H1 (cell line): ENCODE data around the gene ATP2A3. TPM values are rescaled to one million over a fixed set of nuclear protein-coding genes. Genes with fewer than 3 reads are reported as not detected.
A peak's percentile ranks its signal among the peaks of the same experiment; 100 is the strongest.

ENCODE experiments used
- ASH2L ChIP-seq: fragments of 200-600, 300-600 bp; sonication (generic); IDR thresholded peaks from one replicate; pipeline ENCODE4 v1.7.1; 2017; ENCODE audit warnings: low read length
- ATF3 ChIP-seq: IDR thresholded peaks from 2 replicates; pipeline ENCODE4 v1.6.1; 2011; ENCODE audit warnings: low read depth, mild to moderate bottlenecking, low read length; ENCODE audit not compliant: insufficient read depth
- CBX5 ChIP-seq: fragments of 300-800, 300-1000 bp; sonication (generic); IDR thresholded peaks from 2 replicates; pipeline ENCODE4 v1.7.1; 2016; ENCODE audit warnings: antibody characterized with exemption, low read length, low read depth
- CHD1 ChIP-seq: IDR thresholded peaks from 2 replicates; pipeline ENCODE4 v1.6.1; 2012; ENCODE audit warnings: low read depth, low read length, improper control_type of control experiment
- CTCF ChIP-seq, 3 experiments: IDR thresholded peaks; 1 replicate in 2 of 3; 2 replicates in 1 of 3; pipeline versions ENCODE4 v1.5.1 to v1.6.1; 2011; ENCODE audit warnings: low read length in 3 of 3, mild to moderate bottlenecking in 3 of 3, inconsistent platforms in 2 of 3, low read depth in 1 of 3, moderate library complexity in 1 of 3; ENCODE audit not compliant: insufficient read depth in 1 of 3; ENCODE audit errors: control extremely low read depth in 1 of 3
- EP300 ChIP-seq, 2 experiments: IDR thresholded peaks; 1 replicate in 1 of 2; 2 replicates in 1 of 2; pipeline ENCODE4 v1.6.1; 2011 to 2012; ENCODE audit warnings: low read depth in 2 of 2, low read length in 2 of 2, mild to moderate bottlenecking in 2 of 2, borderline replicate concordance in 1 of 2, inconsistent platforms in 1 of 2, moderate library complexity in 1 of 2
- HDAC6 ChIP-seq: IDR thresholded peaks from one replicate; pipeline ENCODE4 v1.7.1; 2012; ENCODE audit warnings: low read depth, mild to moderate bottlenecking, inconsistent platforms, low read length, moderate library complexity
- KDM4A ChIP-seq: IDR thresholded peaks from one replicate; pipeline ENCODE4 v1.7.1; 2012; ENCODE audit warnings: low read depth, mild to moderate bottlenecking, moderate library complexity, low read length, inconsistent platforms; ENCODE audit not compliant: severe bottlenecking
- MAFK ChIP-seq: IDR thresholded peaks from 2 replicates; pipeline ENCODE4 v1.6.1; 2012; ENCODE audit warnings: low read depth, mild to moderate bottlenecking, improper control_type of control experiment, low read length
- MAX ChIP-seq: IDR thresholded peaks from 2 replicates; pipeline ENCODE4 v1.6.1; 2012; ENCODE audit warnings: inconsistent platforms
- PHF8 ChIP-seq: fragments of 200-600 bp; sonication (generic); conservative IDR thresholded peaks from 2 replicates; pipeline ENCODE4 v1.7.1; 2012; ENCODE audit warnings: low read depth, mild to moderate bottlenecking, inconsistent platforms, low read length, moderate library complexity
- POLR2A ChIP-seq, 2 experiments: IDR thresholded peaks; 1 replicate in 1 of 2; 2 replicates in 1 of 2; pipeline ENCODE4 v1.6.1; 2011; ENCODE audit warnings: low read depth in 2 of 2, low read length in 2 of 2, mild to moderate bottlenecking in 2 of 2; ENCODE audit errors: control extremely low read depth in 1 of 2
- RAD21 ChIP-seq, 2 experiments: IDR thresholded peaks in 1 of 2; conservative IDR thresholded peaks in 1 of 2; 2 replicates each; pipeline ENCODE4 v1.6.1; 2011; ENCODE audit warnings: low read depth in 2 of 2, low read length in 2 of 2, improper control_type of control experiment in 1 of 2, inconsistent platforms in 1 of 2, mild to moderate bottlenecking in 1 of 2, moderate library complexity in 1 of 2
- RXRA ChIP-seq: IDR thresholded peaks from 2 replicates; pipeline ENCODE4 v1.6.1; 2011; ENCODE audit warnings: low read depth, mild to moderate bottlenecking, low read length, moderate library complexity; ENCODE audit not compliant: insufficient read depth
- SIX5 ChIP-seq: IDR thresholded peaks from 2 replicates; pipeline ENCODE4 v1.6.1; 2011; ENCODE audit warnings: mild to moderate bottlenecking, low read depth, low read length
- SP1 ChIP-seq: IDR thresholded peaks from 2 replicates; pipeline ENCODE4 v1.6.1; 2011; ENCODE audit warnings: low read depth, low read length
- SRF ChIP-seq: IDR thresholded peaks from 2 replicates; pipeline ENCODE4 v1.6.1; 2011; ENCODE audit warnings: mild to moderate bottlenecking, low read depth, low read length, moderate library complexity
- SUZ12 ChIP-seq: fragments of 200-600 bp; sonication (generic); IDR thresholded peaks from 2 replicates; pipeline ENCODE4 v1.6.1; 2012; ENCODE audit warnings: mild to moderate bottlenecking, inconsistent platforms, low read length, moderate library complexity, mixed read lengths
- TAF1 ChIP-seq: IDR thresholded peaks from 2 replicates; pipeline ENCODE4 v1.6.1; 2011; ENCODE audit warnings: mild to moderate bottlenecking, low read depth, low read length
- TBP ChIP-seq: IDR thresholded peaks from 2 replicates; pipeline ENCODE4 v1.6.1; 2011; ENCODE audit warnings: low read depth, low read length, improper control_type of control experiment
- TEAD4 ChIP-seq: IDR thresholded peaks from 2 replicates; pipeline ENCODE4 v1.6.1; 2012; ENCODE audit warnings: low read depth, low read length, inconsistent platforms, mixed read lengths
- polyA plus RNA-seq, 7 experiments: library from polyadenylated mRNA; depleted of rRNA in 3 of 7; stranded (reverse) in 5 of 7; unstranded in 2 of 7; fragments of >200 nt in 5 of 7; fragments of 200-250 nt in 2 of 7; gene quantifications; 1 replicate in 5 of 7; 2 replicates in 1 of 7; 4 replicates in 1 of 7; pipeline versions ENCODE4 v1.2.1 to v1.2.3, GENCODE V29; 2011 to 2013; ENCODE audit warnings: missing spikeins in 2 of 7, mixed read lengths in 2 of 7
- total RNA-seq: library from RNA; stranded (reverse); fragmentation: NEBNext Ultra II Directional; extraction: Animal tissue kit (Norgen Biotek cat#: 25700); gene quantifications from 2 replicates; pipeline ENCODE4 v1.2.1, GENCODE V29; 2021

The ATP2A3 gene
- total and polyA plus RNA-seq, 2 of the 8 experiments (the other 6 are each of a cell fraction or from before 2014, with no cell fraction given) = 18.4 to 32.5 TPM

GRCh38 chr17:3888343-3889171, 75.7 kb downstream of the ATP2A3 start (continued):
- no peak for TF ChIP-seq SRF
- TF ChIP-seq CHD1 = no peak
- no peak for TF ChIP-seq CBX5
- TF ChIP-seq TEAD4 = no peak
- no peak for TF ChIP-seq EP300 (IDR thresholded peaks at IDR 0.05; ENCODE audit: borderline replicate concordance in 1 of 2, low read depth in 2 of 2, low read length in 2 of 2)
- TF ChIP-seq MAFK = no peak; the same call in 1 of the 2 replicates
- TF ChIP-seq PHF8 = no peak
- no peak for TF ChIP-seq HDAC6
- TF ChIP-seq RAD21 (IDR thresholded peaks at IDR 0.05 in 1 of 2, conservative IDR thresholded peaks at IDR 0.05 in 1 of 2; ENCODE audit: low read depth in 2 of 2, low read length in 2 of 2) = no peak
- TF ChIP-seq RXRA = no peak
- no peak for TF ChIP-seq ASH2L
- no peak; the same call in 1 of the 2 replicates for TF ChIP-seq TBP
- TF ChIP-seq SIX5 = no peak
- TF ChIP-seq TAF1 = peak; percentile 26; the same call in 1 of the 2 replicates
- TF ChIP-seq KDM4A = no peak
- no peak for TF ChIP-seq CTCF (IDR thresholded peaks at IDR 0.05; ENCODE audit: control extremely low read depth in 1 of 3, insufficient read depth in 1 of 3, low read depth in 1 of 3, low read length in 3 of 3)
- TF ChIP-seq SP1 = no peak
- no peak for TF ChIP-seq ATF3
- no peak for TF ChIP-seq SUZ12
- peak in 1 of 2 experiments; percentile 41; a peak in 1 of 3 replicates for TF ChIP-seq POLR2A (IDR thresholded peaks at IDR 0.05; ENCODE audit: control extremely low read depth in 1 of 2, low read depth in 2 of 2, low read length in 2 of 2)
- TF ChIP-seq MAX = peak; percentile 92
